ENCODE results near the gene PCBP3. TPM values are rescaled to one million over a fixed set of nuclear protein-coding genes. Genes with fewer than 3 reads are reported as not detected.
A peak's percentile ranks its signal among the peaks of the same experiment; 100 is the strongest.

Gene PCBP3
- total RNA-seq, 1 experiment from 2014 or later: 10.9 TPM

DNA sequence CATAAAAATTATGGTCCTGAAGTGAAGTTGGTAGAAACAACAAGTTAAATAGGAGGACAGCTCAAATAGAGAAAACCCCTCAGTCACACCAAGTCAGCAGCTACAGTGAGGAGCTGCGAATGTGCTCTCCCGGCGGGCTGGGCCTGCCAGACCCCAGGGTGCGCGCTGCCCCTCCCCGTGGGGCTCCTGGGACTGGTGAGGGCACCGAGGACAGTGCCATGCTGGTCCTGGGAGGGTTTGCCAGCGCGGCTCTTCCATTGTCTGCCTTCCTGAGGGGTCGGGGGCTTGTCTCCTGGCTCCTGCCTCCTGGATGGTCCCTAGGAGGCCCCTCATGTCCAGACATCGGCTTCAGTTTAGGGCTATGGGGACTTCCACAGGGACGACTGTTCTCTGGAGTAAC is 121.8 kb downstream of the PCBP3 start:
- H3K9ac ChIP-seq (ENCODE audit: extremely low read depth, insufficient read length, low read length): no peak overlapping the region
- no peak for DNase-seq
- no peak overlapping the region for H3K14ac ChIP-seq (ENCODE audit: insufficient read depth, low read length)
- no peaks in the 10 kb centered on the region for H3K9me3 ChIP-seq (ENCODE audit: control insufficient read depth, low read depth, low read length)
- no peak overlapping the region for H4K8ac ChIP-seq (replicated peaks; ENCODE audit: insufficient read length, low read depth, low read length)
- no peaks in the 10 kb centered on the region for H3K9me3 Mint-ChIP-seq
- no peaks in the 10 kb centered on the region for H3K27me3 ChIP-seq (ENCODE audit: insufficient read depth, low read length)
- H3K36me3 Mint-ChIP-seq (ENCODE audit: insufficient read depth in 1 of 3, low read depth in 3 of 3): no peaks in the 10 kb centered on the region; a peak in 1 of 7 replicates
- H3T11ph ChIP-seq (ENCODE audit: low read length): no peak overlapping the region
- no peak overlapping the region for H2BK20ac ChIP-seq (ENCODE audit: low read depth, low read length, poor library complexity, severe bottlenecking)
- H2BK15ac ChIP-seq (ENCODE audit: low read depth, low read length): no peak overlapping the region
- H3K56ac ChIP-seq (ENCODE audit: insufficient read length, low read depth, low read length): no peak overlapping the region
- no peaks in the 10 kb centered on the region for H3K79me2 ChIP-seq (ENCODE audit: insufficient read depth, low read length)
- H3K27ac ChIP-seq (ENCODE audit: insufficient read length, low read depth, low read length): no peak overlapping the region
- H2BK12ac ChIP-seq (ENCODE audit: insufficient read length, low read depth, low read length): no peak overlapping the region
- no peak overlapping the region for H2BK120ac ChIP-seq (ENCODE audit: low read depth, low read length, poor library complexity, severe bottlenecking)
- H3K79me1 ChIP-seq (ENCODE audit: insufficient read depth, low read depth, low read length, poor library complexity, severe bottlenecking): no peaks in the 10 kb centered on the region
- no peak overlapping the region for H3K18ac ChIP-seq (ENCODE audit: insufficient read length, low read depth, low read length)
- no peak overlapping the region for H3K4me3 Mint-ChIP-seq
- no peaks in the 10 kb centered on the region for H3K27me3 Mint-ChIP-seq (ENCODE audit: low read depth)
- no peaks in the 10 kb centered on the region for H4K20me1 ChIP-seq (ENCODE audit: control insufficient read depth, insufficient read depth, insufficient read length)
- no peak overlapping the region for H4K5ac ChIP-seq (ENCODE audit: insufficient read length, low read depth, low read length)
- H3K23ac ChIP-seq (ENCODE audit: insufficient read length, low read depth, low read length): no peak overlapping the region
- no peaks in the 10 kb centered on the region for H3K4me1 ChIP-seq (ENCODE audit: insufficient read depth, low read length)
- no peaks in the 10 kb centered on the region for H3K23me2 ChIP-seq (ENCODE audit: insufficient read length, low read depth, low read length, poor library complexity, severe bottlenecking)
- no CpG with 5 or more reads among the region's 12 CpGs for WGBS (ENCODE audit: extremely low coverage, insufficient read length, low lambda C conversion rate)
- H2AFZ ChIP-seq (ENCODE audit: low read length): no peak overlapping the region
- H2BK5ac ChIP-seq (ENCODE audit: insufficient read length, low read length): no peak overlapping the region
- H3K27ac Mint-ChIP-seq: peak overlapping the region in 1 of 3 experiments; percentile 45; a peak in 1 of 7 replicates
- H3K4me2 ChIP-seq (ENCODE audit: insufficient read depth, insufficient read length, low read length): no peak overlapping the region
- H2AK5ac ChIP-seq (ENCODE audit: insufficient read length, low read length): no peak overlapping the region
- TF ChIP-seq, protein P1, sequence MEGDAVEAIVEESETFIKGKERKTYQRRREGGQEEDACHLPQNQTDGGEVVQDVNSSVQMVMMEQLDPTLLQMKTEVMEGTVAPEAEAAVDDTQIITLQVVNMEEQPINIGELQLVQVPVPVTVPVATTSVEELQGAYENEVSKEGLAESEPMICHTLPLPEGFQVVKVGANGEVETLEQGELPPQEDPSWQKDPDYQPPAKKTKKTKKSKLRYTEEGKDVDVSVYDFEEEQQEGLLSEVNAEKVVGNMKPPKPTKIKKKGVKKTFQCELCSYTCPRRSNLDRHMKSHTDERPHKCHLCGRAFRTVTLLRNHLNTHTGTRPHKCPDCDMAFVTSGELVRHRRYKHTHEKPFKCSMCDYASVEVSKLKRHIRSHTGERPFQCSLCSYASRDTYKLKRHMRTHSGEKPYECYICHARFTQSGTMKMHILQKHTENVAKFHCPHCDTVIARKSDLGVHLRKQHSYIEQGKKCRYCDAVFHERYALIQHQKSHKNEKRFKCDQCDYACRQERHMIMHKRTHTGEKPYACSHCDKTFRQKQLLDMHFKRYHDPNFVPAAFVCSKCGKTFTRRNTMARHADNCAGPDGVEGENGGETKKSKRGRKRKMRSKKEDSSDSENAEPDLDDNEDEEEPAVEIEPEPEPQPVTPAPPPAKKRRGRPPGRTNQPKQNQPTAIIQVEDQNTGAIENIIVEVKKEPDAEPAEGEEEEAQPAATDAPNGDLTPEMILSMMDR (conservative IDR thresholded peaks at IDR 0.05): no peak
- no peak overlapping the region for H4K91ac ChIP-seq (ENCODE audit: insufficient read length, low read depth, low read length)
- H3K4me1 Mint-ChIP-seq: no peaks in the 10 kb centered on the region
- no peak overlapping the region for H3K4ac ChIP-seq (ENCODE audit: low read depth, low read length)
